MM.1S (cell line): ENCODE data around the gene GFER.

Experiments
- DNase-seq: peaks from one replicate; pipeline ENCODE4 v3.0.0-alpha.2; 2015
- H2AFZ ChIP-seq: fragments of 300-600 bp; sonication (generic); 2 replicates; pipeline ENCODE4 v1.6.0; 2016; ENCODE audit warnings: antibody characterized with exemption, low read length
- H3F3A ChIP-seq: fragments of 300-600 bp; sonication (generic); 2 replicates; pipeline ENCODE4 v1.6.1; 2016; ENCODE audit warnings: mild to moderate bottlenecking, antibody characterized with exemption, low read length, moderate library complexity, mixed read lengths; ENCODE audit not compliant: insufficient read depth
- H3K27ac ChIP-seq: fragments of 300-600 bp; sonication (generic); 2 replicates; pipeline ENCODE4 v1.5.1; 2016; ENCODE audit warnings: mild to moderate bottlenecking, low read length
- H3K27me3 ChIP-seq: fragments of 300-600 bp; sonication (generic); replicated peaks from 2 replicates; pipeline ENCODE4 v1.6.0; 2016; ENCODE audit warnings: low read length; ENCODE audit not compliant: insufficient read depth
- H3K36me3 ChIP-seq: fragments of 300-600 bp; sonication (generic); replicated peaks from 2 replicates; pipeline ENCODE4 v1.6.1; 2016; ENCODE audit warnings: mild to moderate bottlenecking, low read length, mixed read lengths; ENCODE audit not compliant: insufficient read depth
- H3K4me1 ChIP-seq: fragments of 300-600 bp; sonication (generic); 2 replicates; pipeline ENCODE4 v1.6.1; 2016; ENCODE audit warnings: low read length, mixed read lengths
- H3K4me2 ChIP-seq: fragments of 300-600 bp; sonication (generic); 2 replicates; pipeline ENCODE4 v1.6.0; 2016; ENCODE audit warnings: low read depth, low read length
- H3K4me3 ChIP-seq: fragments of 300-600 bp; sonication (generic); 2 replicates; pipeline ENCODE4 v1.5.1; 2016; ENCODE audit warnings: low read length, mixed read lengths
- H3K79me2 ChIP-seq: fragments of 300-600 bp; sonication (generic); 2 replicates; pipeline ENCODE4 v1.6.1; 2016; ENCODE audit warnings: mixed run types, low read length, mixed read lengths
- H3K9ac ChIP-seq: fragments of 300-600 bp; sonication (generic); 2 replicates; pipeline ENCODE4 v1.6.1; 2016; ENCODE audit warnings: low read length, mixed read lengths
- H3K9me2 ChIP-seq: fragments of 300-600 bp; sonication (generic); replicated peaks from 2 replicates; pipeline ENCODE4 v1.6.1; 2016; ENCODE audit warnings: mild to moderate bottlenecking, low read length, mixed read lengths; ENCODE audit not compliant: insufficient read depth
- H3K9me3 ChIP-seq: fragments of 300-600 bp; sonication (generic); replicated peaks from 2 replicates; pipeline ENCODE4 v1.6.1; 2016; ENCODE audit warnings: mild to moderate bottlenecking, low read length, mixed read lengths; ENCODE audit not compliant: insufficient read depth
- H4K20me1 ChIP-seq: fragments of 300-600 bp; sonication (generic); 2 replicates; pipeline ENCODE4 v1.6.1; 2016; ENCODE audit warnings: mild to moderate bottlenecking, low read length, moderate library complexity, mixed read lengths; ENCODE audit not compliant: insufficient read depth
- CTCF ChIP-seq: fragments of 300-600 bp; sonication (generic); IDR thresholded peaks from 2 replicates; pipeline ENCODE4 v1.5.1; 2016; ENCODE audit warnings: antibody characterized with exemption, low read length, mixed read lengths
- EZH2 ChIP-seq: fragments of 300-600 bp; sonication (generic); optimal IDR thresholded peaks from 2 replicates; pipeline ENCODE3; 2017; ENCODE audit warnings: low read depth, mild to moderate bottlenecking, antibody characterized with exemption, low read length, mixed read lengths
- EZH2phosphoT487 ChIP-seq: fragments of 300-600 bp; sonication (generic); IDR thresholded peaks from 2 replicates; pipeline ENCODE4 v1.6.1; 2018; ENCODE audit warnings: antibody characterized with exemption, low read length

Gene GFER

DNA sequence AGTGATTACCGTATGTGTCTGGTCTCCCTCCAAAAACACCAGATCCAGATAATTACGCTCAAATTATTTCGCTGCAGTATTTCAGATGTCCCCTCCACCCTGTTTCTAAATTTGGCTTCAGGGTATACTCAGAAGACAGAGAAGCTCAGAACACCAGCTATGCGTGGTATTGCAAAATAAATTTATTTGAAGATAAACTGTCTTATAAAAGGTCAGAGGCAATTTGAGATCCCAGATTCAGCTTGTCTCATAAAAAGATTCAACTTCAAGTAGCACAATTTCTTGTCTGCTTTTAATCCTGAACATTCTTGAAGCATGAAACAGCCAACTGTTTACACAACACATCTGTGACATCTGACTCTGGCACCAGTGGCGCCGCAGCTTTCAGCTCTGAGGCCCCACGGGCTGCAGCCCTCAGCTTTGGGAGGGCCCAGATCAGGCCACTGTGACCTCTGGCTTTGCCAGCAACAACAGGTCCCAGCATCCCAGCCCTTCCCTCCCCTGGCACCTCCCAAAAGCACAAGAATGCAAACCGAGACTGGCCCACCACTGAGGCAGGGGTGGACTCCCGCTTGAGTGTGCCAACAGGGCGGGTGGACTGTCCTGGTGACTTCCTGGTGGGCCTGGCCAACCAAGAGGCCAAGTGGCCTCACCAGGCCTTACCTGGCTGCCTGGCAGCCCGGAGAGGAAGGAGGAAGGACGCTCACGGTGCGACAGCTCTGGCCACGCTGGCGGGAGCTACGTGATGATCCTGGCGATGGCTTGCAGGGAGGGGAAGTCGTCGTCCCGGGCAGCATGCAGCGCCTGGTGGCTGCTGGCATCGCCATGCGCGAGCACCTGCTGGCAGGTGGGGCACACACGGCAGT is 13.7 kb downstream of the GFER start:
- peaks cover under 1% of the 10 kb centered on the region; the same call in 1 of the 2 replicates for H3K79me2 ChIP-seq

DNA sequence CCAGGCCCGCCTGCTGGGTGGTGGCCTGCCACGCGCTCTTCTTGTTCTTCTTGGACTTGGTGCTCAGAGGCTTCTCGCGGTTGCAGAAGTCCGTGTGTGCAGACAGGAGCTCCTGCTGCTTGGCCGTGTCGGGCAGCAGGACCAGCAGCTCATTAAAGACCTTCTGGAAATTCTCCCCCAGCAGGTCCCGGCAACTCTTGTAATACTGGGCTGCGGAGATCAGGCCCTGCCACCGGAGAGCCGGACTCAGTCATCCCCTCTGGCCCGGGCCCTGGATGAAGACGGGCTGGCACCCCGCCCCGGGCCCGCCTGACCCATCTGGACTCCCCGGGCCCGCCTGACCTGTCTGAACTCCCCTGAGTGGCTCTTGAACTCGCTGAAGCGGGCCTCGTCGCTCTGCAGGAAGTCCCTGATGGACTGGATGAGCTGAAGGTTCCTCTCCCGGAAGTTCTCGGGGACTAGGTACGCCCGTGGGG is 14.4 kb downstream of the GFER start:
- no peaks in the 10 kb centered on the region for H3K27me3 ChIP-seq
- H2AFZ ChIP-seq = no peak overlapping the region
- peaks cover 7% of the 10 kb centered on the region for H3K79me2 ChIP-seq
- peaks cover 7% of the 10 kb centered on the region; the same call in 1 of the 2 replicates for H3F3A ChIP-seq
- H3K4me2 ChIP-seq = no peak overlapping the region
- no peaks in the 10 kb centered on the region for H4K20me1 ChIP-seq
- no peak for DNase-seq
- TF ChIP-seq EZH2phosphoT487 (no peak), EZH2 (no peak), CTCF (no peak)
- H3K27ac ChIP-seq = no peak overlapping the region
- H3K4me3 ChIP-seq = no peak overlapping the region
- no peaks in the 10 kb centered on the region for H3K9me2 ChIP-seq
- H3K9me3 ChIP-seq = no peaks in the 10 kb centered on the region
- no peak overlapping the region for H3K9ac ChIP-seq
- no peaks in the 10 kb centered on the region for H3K4me1 ChIP-seq
- H3K36me3 ChIP-seq = no peaks in the 10 kb centered on the region

More for the DNA sequence above, 13.7 kb downstream of the GFER start:
- Histone ChIP-seq H3K4me3 (no peak overlapping the region), H3K4me1 (no peaks in the 10 kb centered on the region), H3K9me2 (no peaks in the 10 kb centered on the region), H4K20me1 (no peaks in the 10 kb centered on the region), H3K27ac (no peak overlapping the region), H3K9ac (no peak overlapping the region), H3K27me3 (no peaks in the 10 kb centered on the region), H3K9me3 (no peaks in the 10 kb centered on the region), H3K4me2 (no peak overlapping the region), H2AFZ (no peak overlapping the region), H3F3A (peaks cover 8% of the 10 kb centered on the region; the same call in 1 of the 2 replicates), H3K36me3 (no peaks in the 10 kb centered on the region)
- TF ChIP-seq EZH2 (no peak), CTCF (no peak), EZH2phosphoT487 (no peak)
- no peak for DNase-seq

DNA sequence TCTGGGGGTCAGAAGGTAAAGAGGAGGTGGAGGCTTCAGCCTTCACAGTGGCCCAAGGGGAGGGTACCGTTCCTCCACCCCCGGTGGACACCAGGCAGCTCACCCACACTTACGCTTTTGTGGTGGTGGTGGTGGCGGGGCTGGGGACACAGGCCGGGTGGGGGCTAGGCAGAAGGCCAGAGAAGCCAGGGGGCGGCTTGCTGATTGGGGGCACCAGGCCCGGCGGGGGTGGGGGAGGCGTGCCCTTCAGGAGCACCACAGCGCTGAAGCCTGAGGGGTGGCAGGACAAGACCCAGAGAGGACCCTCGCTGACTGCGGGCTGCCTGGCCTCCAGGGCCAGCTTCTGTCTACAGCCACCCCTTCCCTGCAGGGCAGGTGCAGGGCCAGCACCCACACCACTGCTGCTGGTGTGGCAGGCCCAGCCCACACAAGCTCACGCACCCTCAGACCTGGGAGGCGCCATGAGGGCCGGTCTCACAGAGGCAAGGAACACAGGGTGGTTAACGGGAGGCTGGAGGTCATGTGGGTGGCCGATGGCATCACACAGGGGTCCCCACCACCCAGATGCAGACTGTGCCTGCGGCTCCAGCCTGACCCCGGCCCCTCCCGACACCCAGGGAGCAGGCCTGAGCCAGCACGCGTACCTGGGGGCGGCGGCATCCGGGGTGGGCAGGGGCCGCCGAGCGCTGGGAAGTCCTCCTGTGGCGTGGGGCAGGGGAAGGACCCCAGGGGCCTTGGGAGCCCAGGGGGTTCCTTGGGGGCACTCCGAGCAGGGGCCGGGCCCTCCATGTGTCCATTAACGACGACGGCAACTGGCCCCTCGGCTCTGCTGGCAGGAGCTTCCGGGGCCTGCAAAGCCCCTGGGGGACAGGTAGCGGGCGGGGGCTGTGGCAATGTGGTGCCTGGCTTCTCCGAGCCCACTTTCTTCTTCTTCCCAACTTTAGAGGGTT is 15.1 kb downstream of the GFER start:
- Histone ChIP-seq H3K9ac (no peak overlapping the region), H3K4me3 (no peak overlapping the region), H3K27ac (no peak overlapping the region), H3K4me1 (no peaks in the 10 kb centered on the region), H3K4me2 (no peak overlapping the region), H4K20me1 (no peaks in the 10 kb centered on the region), H3F3A (peaks cover under 1% of the 10 kb centered on the region; the same call in 1 of the 2 replicates), H3K36me3 (no peaks in the 10 kb centered on the region), H3K79me2 (peaks cover 14% of the 10 kb centered on the region), H3K27me3 (no peaks in the 10 kb centered on the region), H3K9me2 (no peaks in the 10 kb centered on the region), H3K9me3 (no peaks in the 10 kb centered on the region), H2AFZ (no peak overlapping the region)
- no peak for DNase-seq
- TF ChIP-seq CTCF (no peak), EZH2phosphoT487 (no peak), EZH2 (no peak)
